NCI-H460 (cell line): ENCODE measurements around the gene CD81. TPM values are rescaled to one million over a fixed set of nuclear protein-coding genes. Genes with fewer than 3 reads are reported as not detected.

ENCODE experiments used
- DNase-seq: peaks from one replicate; pipeline ENCODE4 v3.0.0-alpha.2; 2016; ENCODE audit warnings: low read depth; ENCODE audit errors: extremely low read depth
- total RNA-seq: library from RNA; depleted of rRNA; stranded (reverse); fragments of >200 nt; shearing (Covaris generic); gene quantifications from 2 replicates; pipeline ENCODE4 v1.2.3, GENCODE V29; 2014

The CD81 gene
- total RNA-seq, 1 experiment from 2014 or later: 75.2 TPM

DNA sequence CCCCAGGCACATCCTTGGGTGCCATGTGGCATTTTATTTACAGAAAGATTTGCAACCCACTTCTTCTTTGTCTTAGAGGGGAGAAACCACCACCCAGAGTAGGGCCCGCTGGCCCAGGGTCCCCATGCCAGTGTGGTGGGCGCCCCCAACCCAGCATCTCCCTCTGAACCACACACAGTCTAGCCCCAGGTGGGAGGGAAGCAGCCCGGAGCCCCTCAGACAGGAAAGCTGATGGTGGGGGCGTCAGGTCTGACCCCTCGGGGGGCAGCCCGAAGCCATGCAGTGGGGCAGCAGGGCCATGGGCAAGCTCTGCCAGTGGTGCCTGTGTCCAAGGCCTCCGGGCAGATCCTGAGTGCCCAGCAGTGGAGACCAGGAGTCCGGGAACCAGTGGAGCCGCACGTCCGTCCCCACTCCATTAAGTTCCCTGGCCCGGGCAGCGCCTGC, 55.5 kb downstream of the CD81 start:
- no peak for DNase-seq

DNA sequence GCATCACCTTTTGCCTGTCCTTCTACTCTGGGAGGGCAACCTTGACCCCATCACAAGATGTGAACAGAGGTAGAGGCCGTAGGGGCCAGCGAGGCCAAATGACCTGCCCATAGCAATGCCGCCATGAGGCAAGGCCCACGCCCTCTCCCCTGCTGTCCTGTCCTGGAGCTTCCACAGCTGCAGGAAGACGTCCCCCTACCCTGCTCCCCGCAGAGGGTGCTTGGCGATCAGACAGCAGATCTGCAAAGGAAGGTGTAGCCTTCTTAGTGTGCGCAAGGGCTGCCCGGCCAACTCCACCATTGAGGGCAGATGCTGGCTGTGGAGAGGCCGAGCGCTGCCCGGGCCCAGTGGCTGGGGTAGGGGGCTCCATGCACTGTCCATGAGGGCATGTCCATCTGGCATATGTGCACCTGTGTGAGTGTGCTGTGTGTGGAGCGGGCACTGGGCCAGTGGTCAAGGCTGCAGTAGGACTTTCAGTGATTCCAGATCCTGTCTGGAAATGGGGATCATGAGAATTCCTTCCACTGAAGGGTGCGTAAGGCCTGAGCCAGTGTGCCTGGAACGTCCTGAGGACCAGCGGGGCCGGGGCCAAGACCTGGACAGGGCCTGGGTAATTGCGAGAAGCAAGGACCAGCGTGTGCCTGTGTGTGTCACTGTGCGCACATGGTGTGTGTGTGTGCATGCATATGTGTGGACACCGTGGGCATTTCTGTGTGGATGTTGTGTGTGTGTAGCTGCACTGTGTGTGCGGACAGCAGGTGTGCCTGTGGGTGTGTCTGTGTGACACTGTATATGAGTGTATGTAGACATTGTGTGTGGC, 56.2 kb downstream of the CD81 start:
- no peak for DNase-seq

DNA sequence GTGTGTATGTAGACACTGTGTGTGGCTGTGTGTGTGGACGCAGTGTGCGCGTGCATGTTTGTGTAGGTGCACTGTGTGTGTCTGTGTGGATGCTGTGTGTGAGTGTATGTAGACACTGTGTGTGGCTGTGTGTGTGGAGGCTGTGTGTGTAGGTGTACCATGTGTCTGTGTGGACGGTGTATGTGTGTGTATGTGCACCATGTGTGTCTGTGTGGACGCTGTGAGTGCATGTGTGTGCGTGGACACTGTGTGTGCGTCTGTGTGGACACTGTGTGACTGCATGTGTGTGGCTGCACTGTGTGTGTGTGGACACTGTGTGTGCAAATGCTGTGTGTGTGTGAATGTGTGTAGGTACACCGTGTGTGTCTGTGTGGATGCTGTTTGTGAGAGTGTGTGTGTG, 56.9 kb downstream of the CD81 start:
- no peak for DNase-seq

DNA sequence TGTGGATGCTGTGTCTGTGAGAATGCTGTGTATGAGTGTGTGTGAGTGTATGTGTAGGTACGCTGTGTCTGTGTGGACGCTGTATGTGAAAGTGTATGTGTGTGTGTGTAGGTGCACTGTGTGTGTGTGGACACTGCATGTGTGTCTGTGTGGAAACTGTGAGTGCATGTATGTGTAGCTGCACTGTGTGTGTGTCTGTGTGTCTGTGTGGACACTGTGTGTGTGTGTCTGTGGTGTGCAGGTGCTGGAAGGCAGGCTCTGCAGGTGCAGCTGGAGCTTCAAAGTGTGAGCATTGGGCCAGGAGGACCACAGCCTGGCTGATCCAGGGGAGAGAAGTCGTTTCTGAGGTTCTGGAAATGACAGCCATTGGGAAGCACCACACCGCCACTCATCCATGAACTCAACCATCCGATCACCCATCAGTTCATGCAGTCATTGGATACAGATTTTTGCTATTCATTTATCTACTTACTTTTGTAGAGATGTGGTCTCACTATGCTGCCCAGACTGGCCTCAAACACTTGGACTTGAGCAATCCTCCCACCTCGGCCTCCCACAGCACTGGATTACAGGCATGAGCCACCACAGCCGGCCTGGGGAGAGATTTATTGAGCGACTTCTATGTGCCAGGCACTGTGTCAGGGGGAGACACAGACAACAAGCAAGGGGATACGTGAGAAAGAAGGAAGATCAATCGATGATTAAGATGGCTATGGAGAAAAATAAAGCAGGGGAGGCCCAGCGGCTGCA, 57.6 kb downstream of the CD81 start:
- DNase-seq: no peak

DNA sequence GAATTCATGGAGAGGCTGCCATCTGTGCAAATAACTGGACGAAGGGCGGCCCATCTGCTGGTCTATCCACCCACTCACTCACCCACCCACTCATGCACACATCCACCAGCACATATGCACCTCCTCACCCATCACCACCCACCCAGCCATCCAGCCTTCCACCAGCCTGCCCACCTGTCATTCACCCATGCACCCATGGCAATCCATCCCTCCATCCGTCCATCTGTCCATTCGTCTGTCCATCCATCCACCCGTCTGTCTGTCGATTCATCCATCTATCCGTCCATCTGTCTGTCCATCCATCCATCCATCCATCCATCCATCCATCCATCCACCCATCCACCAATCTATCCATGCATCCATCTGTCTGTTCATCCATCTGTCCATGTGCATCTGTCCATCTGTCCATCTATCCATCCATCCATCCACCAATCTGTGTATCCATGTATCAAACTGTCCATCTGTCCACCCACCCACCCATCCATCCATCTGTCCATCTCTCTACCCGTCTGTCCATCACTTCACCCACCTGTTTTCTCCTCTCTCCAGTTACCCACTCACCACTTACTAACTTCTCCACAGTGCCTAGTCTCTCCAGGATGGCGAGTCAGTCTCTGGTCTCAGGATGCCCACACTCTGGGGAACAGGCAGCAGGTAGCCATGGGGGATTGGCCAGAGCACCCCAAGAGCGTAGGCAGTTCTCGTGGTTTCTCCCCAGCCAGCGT, 58.3 kb downstream of the CD81 start:
- DNase-seq: no peak

DNA sequence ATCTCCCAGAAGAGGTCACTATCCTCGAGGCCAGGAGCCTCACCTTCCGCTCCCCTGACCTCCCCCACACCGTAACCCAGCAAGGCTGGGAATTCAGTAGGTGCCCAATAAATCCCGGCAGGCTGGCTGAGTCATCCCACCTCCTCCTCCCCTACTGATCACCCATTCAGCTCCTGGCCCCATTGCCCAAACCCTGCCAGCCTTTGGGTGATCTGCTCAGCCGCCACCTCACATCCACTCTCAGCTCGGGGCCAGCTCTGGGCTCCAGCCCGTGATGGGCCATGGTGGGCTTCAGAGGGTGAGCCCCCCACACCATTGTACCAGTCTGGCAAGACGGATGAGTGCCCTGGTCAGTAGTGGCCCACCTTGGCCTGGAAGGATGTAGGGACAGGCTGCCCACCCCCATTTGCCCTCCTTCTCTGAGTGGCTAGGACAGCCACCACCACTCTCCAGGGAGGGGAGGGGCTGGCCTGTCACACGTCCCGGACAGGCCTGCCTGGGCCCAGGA, 59.0 kb downstream of the CD81 start:
- no peak for DNase-seq

DNA sequence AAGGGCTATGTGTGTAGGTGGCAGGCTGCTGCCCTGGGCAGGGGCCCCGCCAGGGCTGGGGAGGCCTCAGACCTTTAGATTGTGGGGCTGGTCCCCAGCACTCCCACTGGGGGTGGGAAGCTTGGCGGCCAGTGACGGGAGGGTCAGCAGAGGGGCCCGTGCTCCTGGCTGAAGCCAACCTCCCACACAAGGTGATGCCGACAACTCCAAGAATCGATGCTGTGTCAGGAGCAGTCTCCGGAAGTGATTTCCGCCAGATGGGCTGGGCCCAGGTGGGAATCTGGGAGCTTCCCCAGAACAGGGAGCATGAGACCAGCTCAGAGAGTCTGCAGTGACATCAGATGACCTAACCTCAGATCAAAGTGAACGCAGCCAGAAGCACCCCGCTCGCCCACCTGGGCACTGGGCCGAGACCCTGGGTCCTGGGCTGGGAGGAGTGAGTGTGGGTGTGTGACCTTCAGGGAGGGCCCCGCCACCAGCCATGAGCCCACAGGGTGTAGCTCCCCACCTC, 59.5 kb downstream of the CD81 start:
- no peak for DNase-seq

DNA sequence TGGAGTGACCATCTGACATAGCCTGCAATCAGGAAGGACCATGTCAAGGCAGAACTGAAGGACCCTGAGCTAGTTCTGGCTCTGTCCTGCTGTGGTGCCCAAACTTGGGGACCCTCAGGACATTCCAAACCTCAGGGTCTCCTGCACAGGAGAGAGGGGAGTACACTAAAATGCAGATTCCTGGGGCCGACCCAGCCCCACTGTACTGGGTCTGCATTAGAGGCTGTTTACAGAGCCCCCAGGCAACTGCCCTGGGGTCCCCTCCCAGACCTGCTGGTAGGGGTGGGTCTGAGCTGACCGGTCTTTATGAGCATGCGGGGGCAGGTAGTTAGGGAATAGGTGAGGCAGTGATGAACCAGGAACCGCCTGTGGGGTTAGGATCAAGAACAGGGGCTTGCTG, 60.4 kb downstream of the CD81 start:
- DNase-seq: no peak

DNA sequence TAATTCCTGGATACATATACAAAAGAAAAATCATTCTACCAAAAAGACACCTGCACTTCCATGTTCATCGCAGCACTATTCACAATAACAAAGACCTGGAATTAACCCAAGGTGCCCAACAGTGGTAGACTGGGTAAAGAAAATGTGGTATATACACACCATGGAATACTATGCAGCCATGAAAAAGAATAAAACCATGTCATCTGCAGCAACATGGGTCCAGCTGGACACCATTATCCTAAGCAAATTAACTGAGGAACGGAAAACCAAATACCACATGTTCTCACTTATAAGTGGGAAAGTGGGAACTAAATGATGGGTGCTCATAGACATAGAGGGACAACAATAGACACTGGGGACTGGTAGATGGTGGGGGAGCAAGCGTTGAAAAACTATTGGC, 62.7 kb downstream of the CD81 start:
- no peak for DNase-seq

DNA sequence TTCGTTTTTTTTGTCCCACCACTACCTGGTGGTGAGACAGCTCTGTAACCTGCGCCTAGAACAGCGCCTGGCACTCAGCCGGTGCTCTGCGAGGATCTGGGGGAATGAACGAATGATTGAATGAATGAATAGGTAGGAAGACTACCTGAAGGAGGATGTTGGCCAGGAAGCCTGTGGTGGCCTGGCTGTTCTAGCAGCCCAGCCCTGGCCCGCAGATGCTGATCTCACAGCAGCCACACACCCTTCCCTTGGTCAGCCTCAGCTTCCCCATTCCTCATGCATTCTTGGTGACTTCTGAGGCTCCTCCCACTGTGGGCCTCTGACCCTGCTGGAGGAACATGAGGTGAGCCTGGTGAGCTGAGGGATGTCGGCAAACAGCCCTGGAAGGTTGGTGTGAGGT, 63.5 kb downstream of the CD81 start:
- DNase-seq: no peak

DNA sequence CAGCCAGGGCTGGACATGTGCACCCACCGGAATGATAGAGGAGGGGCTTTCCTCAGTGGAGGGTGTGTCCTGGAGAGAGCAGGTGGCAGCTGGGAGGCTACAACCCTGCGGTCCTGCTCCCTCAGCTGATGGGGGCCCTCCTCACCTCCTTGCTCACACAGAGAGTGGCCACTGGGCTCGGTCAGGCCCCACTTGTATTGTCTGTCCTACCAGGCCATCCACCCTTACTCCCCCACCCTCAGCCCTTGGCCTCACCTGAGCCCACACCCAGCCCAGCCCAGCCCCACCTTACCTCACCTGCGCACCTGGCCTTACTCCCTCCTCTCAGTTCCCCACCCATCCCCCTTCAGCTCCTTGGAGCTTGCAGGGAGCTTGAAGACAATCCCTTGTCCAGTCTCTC, 64.1 kb downstream of the CD81 start:
- DNase-seq: no peak

DNA sequence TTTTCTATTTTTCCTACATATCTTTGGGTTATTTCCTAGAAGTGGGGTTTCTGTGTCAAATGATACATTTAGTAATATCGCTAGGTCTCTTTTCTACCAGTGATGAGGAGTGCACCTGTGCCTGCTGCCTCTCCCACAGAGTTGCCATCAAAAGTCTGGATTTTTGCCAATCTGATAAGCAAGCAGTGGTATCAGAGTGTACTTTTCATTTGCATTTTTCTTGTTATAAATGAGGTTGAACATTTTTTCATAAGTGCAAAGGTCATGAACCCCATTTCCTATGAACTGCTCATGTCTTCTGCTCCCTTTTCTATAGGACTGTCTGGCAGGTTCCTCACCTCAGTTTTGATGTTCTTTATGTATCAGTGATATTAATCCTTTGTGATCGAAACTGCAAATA, 65.5 kb downstream of the CD81 start:
- DNase-seq: no peak

DNA sequence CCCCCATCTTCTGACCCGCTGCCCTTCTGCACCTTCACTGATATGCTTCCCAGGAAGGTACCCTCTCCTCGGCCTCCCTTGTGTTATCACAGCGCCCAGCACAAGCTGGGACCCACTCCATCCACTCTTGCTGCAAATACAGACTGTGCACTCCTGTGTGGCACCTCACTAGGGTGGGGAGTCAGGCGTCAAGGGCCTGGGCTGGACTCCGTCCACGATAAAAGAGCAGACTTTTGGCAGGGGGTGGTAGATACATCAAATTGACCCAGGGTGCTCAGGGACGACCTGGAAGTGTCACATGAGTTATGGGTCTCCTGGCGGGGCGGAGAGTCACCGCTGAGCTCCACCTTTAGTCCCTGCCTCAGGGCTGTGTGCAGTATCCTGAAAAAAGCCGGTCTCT, 66.3 kb downstream of the CD81 start:
- DNase-seq: no peak

DNA sequence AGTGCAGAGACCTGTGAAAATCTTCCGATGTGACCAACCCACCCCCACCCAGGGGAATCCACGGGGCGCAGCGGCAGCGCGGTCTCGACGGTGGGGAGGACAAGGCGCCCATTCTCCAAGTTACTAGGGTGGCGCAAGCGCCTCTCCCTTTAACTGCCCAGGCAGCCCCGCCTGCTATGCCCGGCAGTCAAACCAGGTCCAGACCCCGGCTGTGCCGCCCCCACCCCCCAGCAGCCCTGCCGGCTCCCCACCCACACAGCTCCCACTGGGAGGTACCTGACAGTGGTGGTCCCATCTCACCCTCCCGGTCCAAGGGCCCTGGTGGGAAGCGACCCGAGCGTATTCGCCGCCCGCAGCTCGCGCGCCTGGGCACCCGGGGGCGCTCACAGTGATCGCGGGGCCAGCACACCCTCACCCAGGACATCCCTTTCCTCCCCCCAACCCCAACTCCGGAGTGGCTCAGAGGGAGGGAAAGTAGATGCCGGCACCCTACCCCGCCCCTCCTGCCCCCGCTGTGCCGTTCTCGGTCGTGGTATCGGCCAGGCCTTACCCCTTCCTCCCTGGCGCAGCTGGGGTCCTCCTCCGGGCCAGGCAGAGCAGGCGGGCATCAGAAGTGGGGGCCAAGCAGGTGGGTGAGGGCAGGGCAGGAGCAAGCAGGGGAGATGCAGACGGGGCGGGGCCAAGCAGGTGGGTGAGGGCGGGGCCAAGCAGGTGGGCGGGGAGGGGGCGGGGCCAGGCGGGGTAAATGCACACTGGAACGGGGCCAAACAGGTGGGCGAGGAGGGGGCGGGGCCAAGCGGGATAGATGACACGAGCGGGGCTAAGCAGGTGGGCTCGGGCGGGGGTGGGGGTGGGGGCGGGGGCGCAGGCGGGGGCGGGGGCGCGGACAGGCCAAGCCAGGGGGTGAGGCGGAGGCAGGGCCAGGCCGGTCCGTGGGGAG, 67.0 kb downstream of the CD81 start, which contains the start of gene TRPM5:
Gene TRPM5 (minus strand): TSS at position 634 of the 940 bp plus-strand sequence. CDS start 21,478 bp downstream, outside the sequence.
- DNase-seq: no peak

DNA sequence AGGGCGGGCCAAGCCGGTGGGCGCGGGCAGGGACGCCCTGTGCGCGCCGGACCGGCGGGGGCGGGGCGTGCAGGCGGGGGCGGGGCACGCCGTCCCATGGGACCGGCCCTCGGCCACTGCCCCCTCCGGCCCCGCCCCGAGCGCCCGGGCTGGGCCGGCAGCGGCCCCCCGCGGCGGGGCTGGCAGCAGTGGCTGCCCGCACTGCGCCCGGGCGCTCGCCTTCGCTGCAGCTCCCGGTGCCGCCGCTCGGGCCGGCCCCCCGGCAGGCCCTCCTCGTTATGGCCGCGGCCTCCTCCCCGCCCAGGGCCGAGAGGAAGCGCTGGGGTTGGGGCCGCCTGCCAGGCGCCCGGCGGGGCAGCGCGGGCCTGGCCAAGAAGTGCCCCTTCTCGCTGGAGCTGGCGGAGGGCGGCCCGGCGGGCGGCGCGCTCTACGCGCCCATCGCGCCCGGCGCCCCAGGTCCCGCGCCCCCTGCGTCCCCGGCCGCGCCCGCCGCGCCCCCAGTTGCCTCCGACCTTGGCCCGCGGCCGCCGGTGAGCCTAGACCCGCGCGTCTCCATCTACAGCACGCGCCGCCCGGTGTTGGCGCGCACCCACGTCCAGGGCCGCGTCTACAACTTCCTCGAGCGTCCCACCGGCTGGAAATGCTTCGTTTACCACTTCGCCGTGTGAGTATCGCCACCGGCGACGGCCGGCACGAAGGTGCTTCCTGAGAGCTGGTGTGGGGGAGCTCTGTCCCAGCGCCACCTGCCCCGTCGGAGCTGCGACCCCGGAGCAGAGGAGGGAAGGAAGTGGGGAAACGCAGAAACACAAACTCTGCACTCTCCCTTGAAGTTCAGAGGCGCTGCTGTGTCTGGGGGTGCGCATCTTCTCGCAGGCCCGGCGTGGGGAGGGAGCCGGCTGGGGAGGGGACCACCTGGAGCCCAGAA, 68.0 kb downstream of the CD81 start, which contains the start of gene KCNQ1:
Gene KCNQ1 (plus strand): TSS at position 188 of the 925 bp plus-strand sequence. CDS start 91 bp downstream, at position 279.
- DNase-seq: peak; percentile 15

DNA sequence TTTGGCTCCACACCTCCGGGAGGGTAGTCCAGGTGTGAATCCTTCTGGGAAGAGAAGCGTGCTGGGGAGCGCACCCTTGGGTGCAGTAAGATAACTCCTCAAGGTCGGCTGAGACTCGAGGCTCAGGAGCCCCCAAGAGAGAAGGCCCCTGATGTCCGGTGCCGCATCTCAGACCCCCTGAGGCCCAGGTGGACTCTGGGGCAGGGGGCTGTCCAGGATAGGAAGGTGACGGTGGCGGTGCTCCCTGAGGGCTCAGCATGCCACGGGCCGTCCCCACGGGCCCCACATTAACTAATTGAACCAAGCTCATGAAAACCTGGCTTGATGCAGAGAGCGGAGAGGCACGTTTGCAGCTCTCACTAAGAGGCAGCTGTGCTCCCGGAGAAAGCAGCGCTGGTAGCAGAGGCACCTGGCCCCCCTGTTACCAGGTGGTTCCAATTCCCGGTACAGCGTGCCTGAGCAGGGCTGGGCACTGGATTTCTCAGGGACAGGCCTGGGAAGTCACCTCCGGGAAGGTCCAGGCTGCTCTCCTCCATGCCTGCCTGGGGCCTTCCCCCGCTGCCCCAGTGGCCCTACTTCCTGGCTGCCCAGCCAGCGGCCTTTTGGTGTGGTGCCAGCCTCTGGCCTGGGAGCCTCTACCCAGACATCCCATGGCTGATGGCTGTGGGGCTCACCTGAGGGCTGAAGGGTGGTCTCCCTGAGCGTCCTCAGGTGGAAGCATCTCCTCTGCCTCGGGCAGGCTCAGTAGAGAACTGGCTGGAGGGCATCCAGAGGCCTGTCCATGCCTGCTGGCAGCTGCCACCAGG, 68.8 kb downstream of the CD81 start:
- DNase-seq: no peak

DNA sequence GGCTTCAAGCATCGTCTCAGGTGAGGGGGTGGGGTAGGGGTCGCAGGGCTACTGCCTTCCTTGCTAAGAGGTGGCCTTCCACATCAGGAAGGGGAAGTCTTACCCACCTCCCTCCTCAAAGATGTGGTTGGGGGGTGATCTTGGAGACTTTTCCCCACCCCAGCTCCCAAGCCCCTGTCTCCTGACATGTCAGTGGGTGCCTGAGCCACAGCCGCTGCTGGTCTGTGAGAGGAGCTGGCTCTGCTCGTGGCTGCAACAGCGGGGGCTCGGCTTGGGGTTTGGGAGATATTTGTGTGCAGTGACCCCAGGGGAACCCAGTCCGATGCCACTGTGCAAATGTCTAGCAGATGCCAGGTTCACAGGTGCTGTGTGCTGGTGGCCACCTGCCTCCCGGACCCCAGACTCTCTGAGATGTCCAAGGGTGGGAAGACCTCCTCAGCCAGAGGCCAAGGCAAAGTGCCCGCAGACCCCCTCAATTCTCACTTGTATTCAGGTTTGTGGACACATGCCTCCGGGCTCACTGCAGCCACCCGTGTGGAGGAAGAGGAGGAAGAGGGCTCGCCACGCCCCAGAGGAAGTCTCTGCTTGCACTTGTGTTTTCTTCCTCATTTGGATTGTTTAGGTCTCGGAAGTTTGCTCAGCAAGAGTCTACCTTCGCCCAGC, 69.6 kb downstream of the CD81 start:
- DNase-seq: no peak
